SHP77 treated with DMSO at 0.1 percent for 48 hours (cell line): Measurements from ENCODE around the gene ZFR.
"Not testable (repeated sequence)": the region's sequence is repeated elsewhere in the genome, so short reads cannot be mapped to it uniquely, and the experiment has no call there.

ENCODE experiments used
- DNase-seq: peaks from one replicate; lab custom pipeline; 2025; lab: John Stamatoyannopoulos, UW

ZFR gene

GRCh38 chr5:32406650-32407049, 37.9 kb downstream of the ZFR start:
- DNase-seq, result no peak

- DNase-seq, result no peak
Observed at GRCh38 chr5:32405507-32405906, 39.0 kb downstream of the ZFR start.

DNA sequence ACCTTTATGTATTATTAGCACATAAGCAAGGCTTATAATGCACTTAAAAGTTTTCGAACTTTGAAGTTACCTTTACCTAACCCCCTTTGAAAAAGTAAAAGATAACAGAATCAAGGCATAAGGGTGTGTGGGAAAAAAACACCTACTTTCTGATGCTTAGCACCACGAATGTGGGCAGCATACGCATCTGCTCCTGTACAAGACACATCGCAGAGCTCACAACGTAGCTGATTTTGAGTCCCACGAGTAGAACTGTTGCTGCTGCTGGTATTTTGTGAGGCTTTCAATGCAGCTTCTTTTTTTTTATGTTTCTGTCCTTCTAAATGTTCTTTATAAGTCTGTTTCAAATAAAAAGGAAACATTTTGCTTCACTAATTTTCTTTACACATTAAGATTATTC, 40.8 kb downstream of the ZFR start:
- no peak for DNase-seq

DNA sequence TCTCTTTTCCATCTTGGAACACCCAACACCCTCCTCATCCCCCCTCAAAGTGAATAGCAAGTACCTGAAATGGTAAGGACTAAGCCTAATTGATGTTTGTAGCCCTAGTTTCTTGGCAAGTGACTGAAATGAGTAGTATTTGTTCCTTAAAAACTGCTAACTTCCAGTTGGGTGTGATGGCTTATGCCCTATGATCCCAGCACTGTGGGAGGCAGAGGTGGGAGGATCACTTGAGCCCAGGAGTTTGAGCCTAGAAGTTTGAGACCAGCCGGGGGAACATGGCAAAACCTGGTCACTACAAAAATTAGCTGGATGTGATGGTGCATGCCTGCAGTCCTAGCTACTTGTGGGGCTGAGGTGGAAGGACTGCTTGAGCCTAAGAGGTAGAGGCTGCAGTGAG, 44.1 kb downstream of the ZFR start:
- DNase-seq, result no peak

DNA sequence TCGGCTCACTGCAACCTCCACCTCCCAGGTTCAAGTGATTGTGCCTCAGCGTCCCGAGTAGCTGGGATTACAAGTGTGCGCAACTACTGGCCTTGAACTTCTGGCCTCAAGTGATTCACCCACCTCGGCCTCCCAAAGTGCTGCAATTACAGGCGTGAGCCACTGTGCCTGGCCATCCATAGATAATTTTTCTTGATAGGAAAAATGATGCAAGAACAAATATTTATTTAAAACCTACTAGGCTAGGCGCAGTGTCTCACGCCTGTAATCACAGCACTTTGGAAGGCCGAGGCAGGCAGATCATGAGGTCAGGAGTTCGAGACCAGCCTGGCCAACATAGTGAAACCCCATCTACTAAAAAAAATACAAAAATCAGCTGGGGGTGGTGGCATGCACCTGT, 45.8 kb downstream of the ZFR start:
- DNase-seq, result not testable (repeated sequence)

GRCh38 chr5:32394981-32395380, 49.6 kb downstream of the ZFR start:
- DNase-seq, result no peak

- DNase-seq, result no peak
Observed at GRCh38 chr5:32392039-32392438, 52.5 kb downstream of the ZFR start.

DNA sequence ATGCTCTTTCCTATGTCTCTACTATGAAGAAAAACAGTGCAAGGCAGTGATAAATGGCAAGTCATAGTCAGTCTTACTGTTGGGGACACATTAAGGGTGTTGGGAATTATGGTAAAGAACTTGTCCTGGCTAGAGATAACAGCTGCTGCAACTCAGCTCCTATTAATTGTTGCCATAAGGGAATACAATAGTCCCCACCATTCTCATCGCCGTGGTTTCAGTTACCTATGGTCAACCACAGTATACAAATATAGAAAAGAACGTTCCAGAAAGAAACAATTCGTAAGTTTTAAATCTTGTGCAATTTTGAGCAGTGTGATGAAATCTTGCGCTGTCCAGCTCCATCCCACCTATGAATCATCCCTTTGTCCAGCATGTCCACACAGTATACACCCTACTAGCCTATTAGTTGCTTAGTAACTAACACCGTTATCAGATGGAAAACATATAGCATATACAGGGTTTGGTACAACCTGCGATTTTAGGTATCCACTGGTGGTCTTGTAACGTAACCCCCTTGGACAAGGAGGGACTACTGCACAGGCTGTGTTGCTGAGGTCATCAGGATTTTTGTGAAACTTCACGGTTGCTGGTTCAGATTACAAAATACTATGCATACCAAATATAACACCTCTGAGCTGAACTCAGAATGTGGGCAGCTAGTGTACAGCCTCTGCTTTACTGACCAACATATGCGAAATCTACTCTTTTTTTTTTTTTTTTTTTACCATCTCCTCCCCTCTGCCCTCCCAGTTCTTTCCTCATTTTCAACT, 53.5 kb downstream of the ZFR start:
- no peak for DNase-seq

GRCh38 chr5:32388432-32389129, 56.0 kb downstream of the ZFR start:
- DNase-seq, result no peak

- DNase-seq, result no peak
Observed at GRCh38 chr5:32387841-32388240, 56.7 kb downstream of the ZFR start.

DNA sequence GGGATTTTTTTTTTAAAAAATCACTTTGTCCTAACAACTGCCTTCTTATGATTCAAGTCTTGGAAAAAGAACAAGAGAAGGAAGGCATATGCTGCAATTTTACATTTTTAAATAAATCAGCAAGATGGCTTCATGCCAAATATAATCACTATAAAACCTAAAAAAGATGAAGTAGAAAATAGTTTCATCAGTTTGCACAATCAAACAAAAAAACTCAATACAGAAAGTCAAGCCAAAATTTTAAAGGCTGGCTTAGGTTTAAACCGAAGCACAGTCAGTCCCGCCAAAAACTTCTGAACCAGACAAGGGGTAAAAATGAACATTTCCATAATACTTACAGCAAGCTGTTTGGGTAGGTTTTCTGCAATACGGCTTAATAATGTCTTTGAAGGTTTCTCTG, 57.3 kb downstream of the ZFR start:
- no peak for DNase-seq

- no peak for DNase-seq
Observed at GRCh38 chr5:32384621-32385020, 59.9 kb downstream of the ZFR start.

DNA sequence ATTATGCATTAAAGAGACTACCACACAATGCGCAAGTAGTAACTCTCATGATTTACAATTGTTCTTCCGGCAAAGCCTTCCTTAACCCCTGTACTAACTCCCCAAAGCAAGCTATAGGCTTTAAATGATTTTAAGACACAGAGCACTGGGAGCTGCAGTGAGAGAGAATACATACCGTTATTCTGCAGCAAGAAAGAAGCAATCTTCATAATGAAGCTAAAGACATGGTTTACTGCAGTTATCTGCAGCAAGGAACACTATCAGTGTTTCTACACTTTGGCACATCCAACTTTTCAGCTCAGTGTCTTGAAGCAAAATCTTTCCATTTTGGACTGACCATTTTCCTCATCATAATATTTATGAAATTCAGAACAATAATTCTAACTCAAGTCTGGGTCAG, 61.0 kb downstream of the ZFR start:
- no peak for DNase-seq

- no peak for DNase-seq
Observed at GRCh38 chr5:32383065-32383464, 61.5 kb downstream of the ZFR start.

DNA sequence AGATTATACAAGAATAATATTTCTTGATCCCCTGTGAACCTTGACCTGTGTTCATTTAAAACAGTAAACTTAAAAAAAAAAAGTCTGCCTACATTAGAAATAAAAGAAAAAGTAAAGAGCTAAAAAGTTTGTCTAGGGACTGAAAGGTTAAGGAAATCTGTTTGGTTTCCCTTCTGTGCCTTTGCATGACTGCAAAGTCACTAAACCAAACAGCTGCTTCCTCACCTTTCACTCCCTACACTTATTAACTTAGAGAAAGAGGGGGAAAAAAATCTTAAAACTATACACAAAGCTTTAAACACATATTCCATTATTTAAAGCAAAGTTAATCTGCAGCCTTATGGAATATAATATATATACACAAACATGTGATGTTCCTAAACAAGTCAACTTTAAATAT, 65.1 kb downstream of the ZFR start:
- no peak for DNase-seq

DNA sequence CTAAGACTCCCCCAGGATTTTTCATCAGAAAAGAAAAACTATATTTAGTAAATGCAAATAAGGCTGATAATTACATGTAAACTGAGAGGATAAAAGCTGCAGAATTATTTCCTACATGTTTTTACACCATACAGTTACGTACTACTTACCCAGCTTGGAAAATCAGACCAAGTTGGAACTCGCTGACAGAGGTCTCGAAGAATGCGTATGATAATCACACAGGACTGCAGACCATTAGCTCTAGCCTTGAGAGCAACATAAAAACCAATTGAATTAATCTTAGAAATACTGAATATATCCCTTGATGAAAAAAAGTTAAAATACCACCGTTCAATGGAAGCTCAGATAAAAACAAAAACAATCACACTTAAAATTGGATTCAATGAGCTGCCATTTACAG, 65.6 kb downstream of the ZFR start:
- no peak for DNase-seq

GRCh38 chr5:32369542-32370155, 74.9 kb downstream of the ZFR start:
- DNase-seq, result no peak

DNA sequence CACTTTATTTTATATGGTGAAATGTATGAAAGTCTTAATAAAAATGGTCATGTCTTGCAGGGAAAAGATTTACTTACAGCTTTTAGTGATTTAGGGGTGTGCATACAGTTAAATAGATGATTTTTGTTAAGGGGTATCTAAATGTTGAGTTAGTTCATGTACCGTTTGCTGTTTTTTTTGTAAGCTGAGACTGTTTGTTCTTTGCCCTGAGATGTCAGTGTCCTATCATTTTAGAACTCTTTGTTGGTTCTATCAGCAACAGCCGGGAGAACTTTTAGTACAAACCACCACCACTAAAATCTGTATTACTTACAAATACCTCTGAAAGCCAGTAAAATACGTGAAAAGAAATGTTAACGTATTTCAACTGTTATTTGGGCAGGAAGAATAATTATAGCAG, 75.5 kb downstream of the ZFR start:
- DNase-seq, result no peak

- not testable (repeated sequence) for DNase-seq
Observed at GRCh38 chr5:32367271-32367670, 77.3 kb downstream of the ZFR start.

DNA sequence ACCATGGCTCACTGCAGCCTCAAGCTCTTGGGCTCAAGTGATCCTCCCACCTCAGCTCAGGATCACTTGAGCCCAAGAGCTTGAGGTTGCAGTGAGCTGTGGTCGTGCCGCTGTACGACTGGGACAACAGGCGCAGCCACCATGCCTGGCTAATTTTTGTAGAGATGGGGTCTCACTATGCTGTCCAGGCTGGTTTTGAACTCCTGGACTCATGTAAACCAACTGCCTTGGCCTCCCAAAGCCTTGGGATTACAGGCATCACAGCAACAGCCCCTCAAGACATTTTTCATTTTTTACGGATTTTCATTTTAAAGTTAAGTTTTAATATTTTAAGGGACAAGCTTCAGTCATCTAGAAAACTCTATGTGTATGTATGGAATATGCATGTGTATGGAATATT, 78.9 kb downstream of the ZFR start:
- DNase-seq, result no peak

- DNase-seq, result no peak
Observed at GRCh38 chr5:32363030-32363429, 81.5 kb downstream of the ZFR start.

DNA sequence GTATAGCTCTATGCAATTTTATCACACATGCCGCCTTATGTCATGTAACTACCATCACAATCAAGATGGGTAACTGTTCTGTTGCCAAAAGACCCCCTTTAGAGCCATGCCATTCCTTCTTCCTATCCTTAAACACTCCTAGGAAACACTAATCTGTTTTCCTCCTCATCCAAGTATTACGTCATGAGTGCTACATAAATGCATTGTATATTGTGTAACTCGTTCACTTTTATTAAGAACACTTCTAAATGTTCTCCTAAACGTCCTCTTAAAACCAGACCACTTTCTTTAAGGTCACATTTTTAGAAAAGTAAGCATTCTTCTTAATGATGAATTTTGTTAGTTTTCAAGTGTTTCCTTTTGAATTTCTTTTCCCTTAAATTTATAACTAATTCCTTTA, 82.0 kb downstream of the ZFR start:
- DNase-seq, result no peak

DNA sequence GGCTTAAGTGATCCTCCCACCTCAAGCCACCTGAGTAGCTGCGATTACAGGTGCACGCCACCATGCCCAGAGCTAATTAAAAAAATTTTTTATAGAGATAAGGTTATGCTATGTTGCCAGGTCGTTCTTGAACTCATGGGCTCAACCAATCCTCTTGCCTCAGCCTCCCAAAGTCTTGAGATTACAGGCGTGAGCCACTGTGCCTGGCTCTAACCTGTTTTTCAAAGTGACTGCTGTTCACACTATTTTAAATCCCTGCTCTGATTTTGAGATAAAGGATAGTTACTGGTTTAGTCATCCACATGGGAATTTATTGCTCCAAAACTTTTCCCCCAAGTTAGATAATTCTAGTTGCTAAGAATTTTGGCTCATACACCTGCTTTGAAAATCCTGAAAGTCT, 83.6 kb downstream of the ZFR start:
- no peak for DNase-seq
